NK-92 treated with Interleukin-12 subunit alpha and Interleukin-12 subunit beta, amount 100 ng/mL, for 24 hours (cell line): ENCODE measurements around the gene CDC42.

ENCODE experiments used
- DNase-seq: peaks from one replicate; lab custom pipeline; 2025; lab: John Stamatoyannopoulos, UW

The CDC42 gene

DNA sequence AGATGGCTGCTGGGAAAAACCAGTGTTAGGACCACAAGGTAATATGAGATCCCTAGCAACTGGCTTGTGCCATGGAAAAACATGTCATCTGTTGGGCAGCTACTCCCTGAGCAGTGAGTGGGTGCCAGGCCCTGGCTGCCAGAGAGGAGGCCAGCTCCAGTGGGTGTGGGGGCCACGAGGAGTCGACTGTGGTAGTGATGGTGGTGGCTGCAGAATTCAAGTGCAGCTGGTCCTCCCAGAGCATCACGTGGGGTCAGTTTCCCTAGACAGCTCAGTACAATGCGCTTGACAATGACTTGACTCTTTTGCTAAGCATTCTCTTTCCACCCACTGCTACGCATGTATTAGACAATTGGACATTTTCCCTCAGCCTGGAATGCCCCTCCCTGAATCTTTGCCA is 14.5 kb upstream of the CDC42 start:
- DNase-seq, result no peak

- DNase-seq, result peak; percentile 81
Observed at GRCh38 chr1:22039594-22040285, 12.8 kb upstream of the CDC42 start.

GRCh38 chr1:22040286-22040623 is 12.3 kb upstream of the CDC42 start:
- DNase-seq, result no peak

DNA sequence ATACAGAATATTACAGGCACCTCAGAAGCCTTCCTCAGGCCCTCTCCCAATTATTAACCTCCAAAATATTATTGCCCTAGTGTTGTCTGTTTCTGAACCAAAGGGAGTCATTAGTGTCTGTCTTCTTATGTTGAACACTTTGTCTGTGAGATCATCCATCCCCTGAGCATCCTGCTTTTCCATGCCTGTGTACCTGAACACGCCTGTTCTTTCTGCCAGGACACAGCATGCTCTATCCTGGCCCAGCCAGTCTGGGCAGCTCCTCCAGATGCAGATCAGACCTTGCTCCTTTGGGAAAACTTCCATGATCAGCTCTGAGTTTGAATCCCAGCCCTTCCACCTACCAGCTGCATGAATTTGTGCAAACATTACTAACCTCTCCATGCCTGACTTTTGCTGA is 11.0 kb upstream of the CDC42 start:
- no peak for DNase-seq

DNA sequence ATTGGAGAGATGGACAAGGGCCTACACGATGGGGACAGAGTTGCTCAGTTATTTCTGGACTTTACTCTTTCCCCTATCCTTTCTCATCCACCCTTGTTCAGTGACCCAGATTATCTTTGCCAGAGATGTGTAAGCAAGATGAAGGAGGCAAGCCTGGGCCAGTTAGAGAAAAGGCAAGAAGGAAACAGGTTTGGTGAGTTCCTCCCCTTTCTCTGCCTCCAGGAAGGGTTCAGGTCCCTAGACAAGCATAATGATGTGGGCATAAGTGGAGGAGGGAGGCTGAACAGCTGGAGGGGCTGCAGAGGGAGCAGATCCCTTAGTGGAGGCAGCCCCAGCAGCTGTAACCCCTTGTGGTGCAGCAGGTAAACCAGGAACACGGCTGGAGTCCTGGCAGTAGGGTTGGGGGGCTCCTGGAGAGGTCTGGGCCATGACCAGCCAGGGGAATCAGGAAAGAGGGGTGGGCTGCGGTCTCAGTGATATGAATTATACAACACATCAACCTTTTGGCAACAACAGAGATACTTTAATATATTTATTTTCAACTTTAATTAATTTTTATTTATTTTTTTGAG is 9.2 kb upstream of the CDC42 start:
- DNase-seq, result no peak

- DNase-seq, result no peak
Observed at GRCh38 chr1:22044690-22045420, 7.7 kb upstream of the CDC42 start.

GRCh38 chr1:22045604-22046228 is 6.8 kb upstream of the CDC42 start:
- no peak for DNase-seq

- no peak for DNase-seq
Observed at GRCh38 chr1:22048351-22049192, 3.9 kb upstream of the CDC42 start.

DNA sequence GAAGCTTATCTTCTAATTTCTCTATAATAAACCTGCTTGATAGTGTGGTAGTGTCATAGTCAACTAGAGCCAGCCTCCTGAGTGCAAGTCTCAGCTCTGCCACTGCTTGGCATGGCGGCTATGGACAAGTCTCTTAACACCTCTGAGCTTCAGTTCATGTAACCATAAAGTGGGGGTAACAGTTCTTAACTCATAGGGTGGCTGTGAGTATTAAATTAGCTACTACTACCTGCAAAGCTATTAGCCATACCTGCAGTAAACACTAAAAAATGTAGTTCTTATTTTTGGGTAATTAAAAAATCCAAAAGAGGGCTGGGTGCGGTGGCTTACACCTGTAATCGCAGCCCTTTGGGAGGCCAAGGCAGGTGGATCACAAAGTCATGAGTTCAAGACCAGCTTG is 2.2 kb upstream of the CDC42 start:
- no peak for DNase-seq

DNA sequence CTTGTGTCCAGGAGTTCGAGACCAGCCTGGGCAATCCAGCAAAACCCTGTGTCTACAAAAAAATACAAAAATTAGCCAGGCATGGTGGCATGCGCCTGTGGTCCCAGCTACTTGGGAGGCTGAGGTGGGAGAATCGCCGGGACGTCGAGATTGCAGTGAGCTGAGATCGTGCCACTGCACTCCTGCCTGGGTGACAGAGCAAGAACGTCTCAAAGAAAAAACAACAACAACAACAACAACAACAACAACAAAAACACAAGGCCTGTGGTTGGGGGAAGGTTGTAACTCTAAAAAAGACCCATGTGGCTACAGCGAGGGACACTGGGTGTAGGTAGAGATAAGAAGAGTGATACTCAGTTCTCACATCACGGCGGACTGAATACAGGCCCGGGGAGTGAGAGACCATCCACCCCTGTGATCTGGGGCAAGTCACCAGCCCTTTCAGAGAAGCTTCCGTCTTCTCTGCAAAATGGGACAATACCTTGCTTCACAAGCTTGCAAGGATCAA is 848 bp upstream of the CDC42 start:
- DNase-seq, result no peak

GRCh38 chr1:22053017-22053860 is 730 bp downstream of the CDC42 start:
- peak; percentile 45 for DNase-seq

DNA sequence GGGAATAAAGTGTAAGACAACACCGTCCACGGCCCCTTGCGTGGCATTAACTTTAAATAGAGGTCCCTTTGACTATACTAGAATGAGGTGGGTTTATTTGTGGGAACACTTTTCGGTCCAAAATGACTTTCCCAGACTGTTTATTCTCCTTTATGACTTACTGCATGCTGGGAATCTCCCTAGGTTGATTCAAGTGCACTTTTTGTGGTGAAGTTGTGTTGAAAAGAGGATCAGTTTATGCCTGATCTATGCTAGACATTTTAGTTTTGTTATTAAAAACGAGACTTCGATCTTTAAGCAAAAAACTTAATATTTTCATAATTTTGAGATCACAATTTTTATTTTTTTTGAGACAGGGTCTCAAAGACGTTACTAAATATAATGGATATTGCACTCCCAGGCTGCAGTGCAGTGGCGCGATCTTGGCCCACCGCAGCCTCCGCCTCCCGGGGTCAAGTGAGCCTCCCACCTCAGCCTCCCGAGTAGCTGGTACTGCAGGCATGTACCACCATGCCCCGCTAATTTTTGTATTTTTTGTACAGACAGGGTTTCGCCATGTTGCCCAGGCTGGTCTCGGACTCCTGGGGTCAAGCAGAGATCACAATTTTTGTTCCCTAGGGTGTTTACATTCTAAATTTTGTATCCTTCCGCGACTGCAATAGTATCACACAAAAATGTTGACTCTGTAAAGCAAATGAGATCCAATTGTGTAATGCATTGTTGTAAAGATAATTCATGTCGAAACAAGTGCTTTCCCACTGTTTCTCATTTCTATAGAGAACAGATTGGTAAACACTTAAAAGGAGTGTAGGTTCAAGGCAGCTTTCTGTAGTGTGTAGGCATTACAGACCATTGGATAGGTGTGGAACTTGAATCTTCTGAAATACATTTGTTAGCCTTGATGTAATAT is 1.6 kb downstream of the CDC42 start:
- no peak for DNase-seq

GRCh38 chr1:22055463-22055862 is 3.0 kb downstream of the CDC42 start:
- DNase-seq, result no peak

GRCh38 chr1:22056043-22056442 is 3.5 kb downstream of the CDC42 start:
- DNase-seq, result no peak

- DNase-seq, result no peak
Observed at GRCh38 chr1:22056936-22057335, 4.4 kb downstream of the CDC42 start.

DNA sequence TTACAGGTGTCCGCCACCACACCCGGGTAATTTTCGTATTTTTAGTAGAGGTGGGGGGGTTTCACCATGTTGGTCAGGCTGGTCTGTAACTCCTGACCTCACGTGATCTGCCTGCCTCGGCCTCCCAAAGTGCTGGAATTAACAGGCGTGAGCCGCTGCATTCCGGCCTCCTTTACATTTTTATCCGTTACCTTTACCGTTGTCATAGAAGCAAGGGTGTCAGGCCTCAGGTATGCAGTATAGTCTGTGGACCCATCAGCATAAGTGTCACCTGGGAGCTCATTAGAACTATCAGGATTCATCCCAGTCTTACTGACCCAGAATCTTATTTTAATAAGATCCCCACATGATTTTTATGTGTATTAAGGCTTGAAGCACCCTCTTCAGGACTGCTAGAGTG is 5.4 kb downstream of the CDC42 start:
- DNase-seq, result no peak

- no peak for DNase-seq
Observed at GRCh38 chr1:22064751-22065402, 12.4 kb downstream of the CDC42 start.

DNA sequence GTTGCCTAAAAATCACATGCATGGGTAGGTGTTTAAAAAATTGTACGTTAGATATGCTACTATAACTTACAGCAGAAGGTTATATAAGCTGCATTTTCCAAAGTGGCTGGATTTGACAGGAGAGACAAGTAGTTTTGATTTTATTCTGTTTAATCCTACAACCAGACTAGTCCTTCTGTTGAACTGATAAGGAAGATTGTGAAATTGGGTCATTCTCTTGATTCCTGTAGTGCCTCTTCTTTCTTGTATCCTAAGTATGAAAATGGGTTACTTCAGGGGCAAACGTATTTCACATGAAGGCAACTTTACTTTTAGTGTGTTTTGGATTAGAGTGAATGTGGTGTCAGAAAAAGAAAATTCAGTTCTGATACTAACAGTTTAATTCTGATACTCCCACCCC is 19.0 kb downstream of the CDC42 start:
- DNase-seq, result no peak

GRCh38 chr1:22074803-22075202 is 22.3 kb downstream of the CDC42 start:
- no peak for DNase-seq
